HG03520 (cell line): ENCODE results near the gene ACTC1.
"Not testable (repeated sequence)": the region's sequence is repeated elsewhere in the genome, so short reads cannot be mapped to it uniquely, and the experiment has no call there.

Experiments
- ATAC-seq: cut with Tn5 transposase; IDR thresholded peaks from one replicate; pipeline ENCODE4 v1.9.1; 2021; ENCODE audit warnings: mild to moderate bottlenecking, moderate library complexity; ENCODE audit not compliant: unreplicated experiment

ACTC1 gene

DNA sequence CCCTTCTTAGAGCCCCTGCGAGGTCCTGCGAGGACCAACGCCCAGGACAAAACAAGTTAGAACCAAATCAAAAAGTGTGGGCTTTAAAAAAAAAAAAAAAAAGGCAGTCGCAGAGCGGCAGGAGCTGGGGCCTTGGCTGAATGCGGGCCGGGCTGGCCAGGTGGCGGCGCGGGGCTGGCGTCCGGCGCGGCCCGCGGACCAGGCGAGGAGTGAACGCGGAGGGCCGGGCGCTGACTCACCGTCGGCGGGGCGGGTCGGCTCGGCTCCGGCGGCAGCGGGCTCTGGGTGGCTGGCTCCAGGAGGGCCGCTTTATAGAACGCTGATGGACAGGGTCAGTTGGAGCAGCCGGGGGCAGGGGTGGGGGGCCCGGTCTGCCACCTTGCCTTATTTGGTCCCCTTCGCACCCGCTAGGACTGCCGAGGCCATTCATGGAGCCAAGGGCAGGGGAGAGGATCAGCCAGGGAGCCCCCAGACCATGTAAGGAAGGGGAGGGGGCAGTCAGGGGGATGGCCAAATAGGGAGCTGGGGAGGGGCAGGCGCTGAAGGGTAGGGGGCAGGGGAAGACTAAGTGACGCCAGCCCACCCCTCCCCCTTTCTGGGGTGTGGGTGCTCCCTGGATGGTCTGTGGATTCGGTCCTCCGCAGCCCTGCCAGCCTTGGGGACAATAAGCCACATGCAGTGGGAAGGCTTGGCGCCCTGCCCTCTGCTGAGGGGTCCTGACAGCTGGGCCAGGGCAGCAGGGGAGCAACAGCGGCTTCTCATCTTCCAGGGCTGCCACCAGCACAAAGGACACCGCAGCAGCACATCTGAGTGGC lies at the start of gene ACTC1:
Gene ACTC1 (minus strand): TSS at position 283 of the 815 bp plus-strand sequence. CDS start 741 bp downstream, outside the sequence.
- ATAC-seq, result no peak

DNA sequence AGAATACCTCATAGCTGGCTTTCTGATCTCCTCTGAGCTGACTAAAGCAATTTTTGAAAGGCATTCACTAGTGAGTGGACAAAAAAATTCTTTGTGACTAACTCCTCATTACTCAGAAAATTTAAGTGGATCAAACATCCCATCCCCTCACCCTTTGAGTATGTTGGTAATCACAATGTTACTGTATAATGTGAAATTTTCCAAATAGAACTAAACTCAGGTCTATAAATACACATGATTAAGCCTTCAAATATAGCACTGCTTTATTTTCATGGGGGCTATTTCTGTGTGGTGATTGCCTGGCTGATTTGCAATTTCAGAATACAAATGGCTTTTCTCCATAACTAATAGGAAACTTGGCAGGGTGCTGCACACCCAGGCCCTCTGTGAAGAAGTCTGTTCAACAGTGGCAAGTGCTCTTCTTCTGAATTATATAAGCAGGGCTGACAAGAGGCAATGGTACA lies 45.9 kb upstream of the ACTC1 start:
- ATAC-seq, result no peak

DNA sequence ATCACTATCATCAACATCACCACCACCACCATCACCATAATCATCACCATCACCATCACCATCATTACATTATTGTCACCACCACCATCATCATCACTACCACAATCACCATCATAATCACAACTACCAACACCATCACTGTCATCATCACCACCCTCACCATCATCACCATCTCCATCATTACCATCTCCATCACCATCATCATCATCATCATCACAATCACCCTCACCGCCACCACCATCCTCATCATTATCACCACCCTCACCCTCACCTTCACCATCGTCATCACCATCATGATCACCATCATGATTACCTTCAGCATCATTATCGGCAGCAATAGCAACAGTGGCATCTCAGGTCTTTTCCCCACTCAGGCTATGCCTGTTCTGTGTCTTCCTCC lies 42.9 kb upstream of the ACTC1 start:
- no peak for ATAC-seq

DNA sequence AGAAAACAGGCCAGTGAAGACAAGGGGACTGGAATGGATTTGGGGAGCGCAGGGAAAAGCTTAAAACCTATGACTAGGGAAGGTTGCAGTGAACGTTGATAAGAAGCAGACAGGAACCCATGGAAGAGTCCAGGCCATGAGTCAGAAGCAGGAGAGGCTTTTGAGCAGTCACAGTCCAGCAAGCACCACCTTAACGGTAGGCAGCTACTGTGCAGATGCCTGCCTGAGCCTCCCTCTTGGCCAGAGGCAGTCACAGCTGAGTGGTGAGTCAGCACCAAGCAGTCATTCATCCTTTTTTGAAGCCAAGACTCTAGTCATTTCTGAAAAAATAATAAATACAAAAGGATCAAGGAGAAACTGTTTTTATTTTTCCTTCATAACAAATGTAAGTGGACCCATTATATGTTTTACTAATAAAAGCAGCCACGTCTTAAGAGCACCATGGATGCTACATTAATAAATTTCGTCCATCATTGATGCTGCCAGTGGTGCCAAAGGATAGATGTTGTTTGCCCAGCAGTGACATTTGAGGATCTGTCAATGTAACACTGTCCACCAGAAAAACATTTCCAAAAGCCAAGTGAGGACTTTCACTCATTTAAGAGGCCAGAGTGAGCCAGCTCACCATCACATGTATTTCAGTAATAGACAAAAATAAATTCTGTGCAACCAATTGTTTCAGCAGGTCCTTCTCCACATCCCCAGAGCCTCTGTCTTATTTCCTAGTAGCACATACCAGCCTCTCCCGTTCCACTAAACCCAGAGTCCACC lies 42.1 kb upstream of the ACTC1 start:
- ATAC-seq, result no peak

DNA sequence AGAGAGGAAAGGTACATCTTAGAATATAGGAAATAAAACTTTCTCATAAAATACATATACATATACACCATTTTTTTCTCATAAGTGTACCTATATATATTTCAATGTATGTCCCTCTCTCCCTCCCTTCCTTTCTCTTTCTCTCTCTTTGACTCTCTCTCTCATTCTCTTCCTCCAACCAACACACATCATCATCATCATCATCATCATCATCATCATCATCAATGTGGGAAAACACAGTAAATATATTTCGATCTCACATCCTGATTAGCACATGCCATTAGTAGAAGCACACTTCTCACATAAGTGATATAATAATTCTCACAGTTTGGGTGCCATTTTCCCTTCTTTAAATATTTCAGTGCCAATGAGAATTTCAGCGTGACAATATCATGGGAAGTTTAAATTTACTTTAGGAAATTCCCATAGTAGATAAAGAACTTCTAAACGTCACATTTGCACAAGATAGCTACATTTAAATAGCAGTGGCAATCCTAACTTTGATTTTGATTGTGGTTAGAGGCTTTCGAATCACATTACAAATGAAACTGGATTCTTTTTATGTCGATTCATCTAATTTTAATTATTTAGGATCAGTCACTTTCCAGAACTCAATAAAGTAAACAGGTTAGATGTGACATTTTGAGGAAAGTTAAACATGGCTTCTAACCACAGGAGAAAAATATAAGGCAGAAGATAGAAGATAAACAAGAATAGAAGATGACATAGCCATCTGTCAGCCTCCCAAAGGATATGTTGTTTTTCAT lies 33.0 kb upstream of the ACTC1 start:
- ATAC-seq, result no peak

DNA sequence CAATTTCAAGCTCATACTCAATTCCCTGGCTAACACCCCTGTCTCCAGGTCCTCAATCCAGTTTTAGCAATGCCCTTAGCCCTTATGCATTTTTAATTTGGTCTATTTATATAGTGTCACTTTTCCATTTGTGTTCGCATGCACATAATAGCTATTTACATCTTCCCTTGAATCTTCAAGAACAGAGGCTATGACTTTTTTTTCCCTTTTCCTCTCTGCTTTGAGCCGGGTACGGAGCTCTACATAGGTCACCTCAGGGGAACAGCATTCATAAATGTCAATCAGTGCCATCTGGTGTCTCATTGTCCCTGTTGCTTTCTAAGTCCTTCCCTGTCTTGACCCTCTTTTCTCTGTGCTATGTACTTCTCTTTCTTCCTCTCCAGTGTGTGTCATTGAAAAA lies 26.5 kb upstream of the ACTC1 start:
- ATAC-seq, result no peak

DNA sequence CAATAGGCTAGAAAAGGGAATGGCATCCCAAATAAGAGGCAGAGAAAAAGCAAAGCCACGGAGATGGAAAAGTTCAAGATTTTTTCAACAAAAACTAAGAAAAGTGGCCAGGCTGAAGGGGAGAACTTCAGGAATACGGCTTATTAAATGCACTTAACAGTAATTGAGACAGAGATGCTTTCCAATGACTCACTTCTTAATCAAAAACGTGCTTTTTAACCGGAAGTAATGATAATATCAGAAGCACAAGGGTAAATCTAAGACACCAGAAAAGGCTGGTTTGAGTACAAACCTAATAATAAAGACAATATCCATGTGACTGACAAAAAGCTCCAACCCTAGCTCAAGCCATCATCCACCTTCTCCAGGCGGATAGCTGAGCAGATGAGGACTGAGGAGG lies 24.8 kb upstream of the ACTC1 start:
- ATAC-seq, result no peak

DNA sequence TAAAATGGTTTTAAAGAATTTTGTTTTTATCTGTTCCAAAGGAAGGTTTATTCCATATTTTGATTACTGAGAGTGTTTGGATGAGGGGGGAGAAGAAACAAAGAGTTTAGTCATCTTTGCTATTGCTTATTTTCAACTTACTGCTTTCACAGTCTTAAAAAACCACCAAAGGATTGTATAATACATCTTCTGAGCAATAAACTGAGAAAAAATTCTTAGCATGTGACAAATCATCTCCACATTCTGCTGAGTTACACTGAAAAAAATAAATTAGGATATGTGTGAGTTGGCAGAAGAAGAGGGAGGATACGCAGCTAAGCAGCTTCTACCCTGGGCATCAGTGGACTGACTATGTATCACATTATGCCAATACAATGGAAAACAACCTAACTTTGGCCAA lies 23.2 kb upstream of the ACTC1 start:
- ATAC-seq, result no peak

DNA sequence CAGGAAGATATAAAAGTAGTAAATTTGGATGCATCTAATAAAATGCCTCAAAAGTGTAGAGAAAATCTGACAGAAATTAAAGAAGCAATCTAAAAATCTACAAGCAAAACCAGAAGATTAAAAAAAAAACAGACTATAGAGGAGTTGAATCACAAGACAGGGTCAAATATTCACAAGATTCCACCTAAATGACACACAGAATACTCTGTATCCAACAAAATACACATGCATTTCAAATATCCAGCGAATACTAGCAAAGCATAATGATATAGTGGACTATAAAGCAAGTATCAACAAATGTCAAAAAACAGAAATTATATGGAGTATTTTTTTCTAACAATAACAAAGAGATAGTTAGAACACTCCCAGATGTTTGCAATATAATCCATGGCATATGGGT lies 20.5 kb upstream of the ACTC1 start:
- no peak for ATAC-seq

DNA sequence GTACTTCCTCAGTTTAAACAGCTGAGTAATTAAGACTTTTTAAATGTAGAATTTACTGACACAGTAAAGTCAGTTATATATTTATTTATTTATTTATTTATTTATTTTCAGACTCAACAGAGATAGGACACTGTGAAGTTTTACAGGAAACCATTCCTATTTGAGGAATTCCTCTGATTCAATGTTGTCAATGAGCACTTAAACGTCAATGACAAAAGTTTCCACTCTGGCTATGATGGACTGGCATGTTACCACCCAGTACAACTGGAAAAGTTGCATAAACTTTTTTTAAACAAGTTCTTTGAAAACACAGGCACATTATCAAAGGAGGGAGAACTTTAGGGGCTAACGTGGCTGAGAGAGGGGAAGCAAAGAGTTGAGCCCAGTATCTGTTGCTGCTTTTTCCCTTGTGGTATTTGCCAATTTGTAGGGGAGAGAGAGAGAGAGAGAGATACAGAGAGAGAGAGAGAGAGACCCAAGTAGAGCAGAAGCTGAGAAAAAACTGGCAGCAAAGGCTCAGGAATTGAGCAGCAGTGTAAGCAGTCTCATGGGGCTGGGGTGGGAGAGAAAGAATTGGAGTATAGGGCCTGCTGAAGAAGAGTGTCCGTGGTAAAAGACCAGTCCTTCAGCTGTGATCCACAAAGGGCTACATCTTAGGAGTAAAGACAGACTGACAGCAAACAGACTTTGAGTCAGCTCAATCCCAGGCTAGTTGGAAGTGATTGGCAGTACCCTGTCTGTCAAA lies 18.3 kb upstream of the ACTC1 start:
- ATAC-seq, result no peak

DNA sequence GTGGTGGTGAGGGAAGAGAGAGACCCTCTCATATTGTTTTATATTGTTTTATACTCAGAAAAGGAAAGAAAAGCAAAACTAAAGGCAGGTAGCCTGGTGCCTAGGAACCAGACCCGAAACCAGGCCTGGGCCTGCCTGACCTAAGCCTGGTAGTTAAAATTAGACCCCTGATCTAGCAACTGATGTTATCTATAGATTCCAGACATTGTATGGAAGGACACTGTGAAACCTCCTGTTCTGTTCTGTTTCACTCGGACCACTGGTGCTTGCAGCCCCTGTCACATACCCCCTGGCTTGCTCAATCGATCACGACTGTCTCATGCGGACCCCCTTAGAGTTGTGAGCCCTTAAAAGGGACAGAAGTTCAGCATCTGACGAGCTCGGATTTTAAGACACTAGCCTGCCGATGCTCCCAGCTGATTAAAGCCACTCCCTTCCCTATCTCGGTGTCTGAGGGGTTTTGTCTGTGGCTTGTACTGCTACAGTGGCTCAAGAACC lies 17.6 kb upstream of the ACTC1 start:
- ATAC-seq, result not testable (repeated sequence)

DNA sequence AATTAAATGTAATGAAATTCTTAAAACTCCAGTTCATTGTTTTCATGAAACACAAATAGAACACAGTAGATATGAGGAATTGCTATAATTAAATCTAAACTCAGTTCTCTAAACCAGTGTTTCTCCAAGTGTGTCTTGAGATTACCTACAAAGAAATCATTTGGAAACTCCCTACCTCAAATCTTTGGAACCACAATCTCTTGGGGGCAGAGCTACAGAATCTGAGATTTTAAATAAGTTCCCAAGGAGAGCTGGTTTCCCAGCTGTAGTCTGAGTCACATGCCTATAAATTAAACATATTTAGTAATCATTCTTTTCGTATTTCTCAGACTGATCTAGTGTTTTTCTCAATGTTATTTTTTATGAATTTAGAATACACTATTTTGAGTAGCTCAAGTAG lies 17.0 kb upstream of the ACTC1 start:
- ATAC-seq, result no peak

DNA sequence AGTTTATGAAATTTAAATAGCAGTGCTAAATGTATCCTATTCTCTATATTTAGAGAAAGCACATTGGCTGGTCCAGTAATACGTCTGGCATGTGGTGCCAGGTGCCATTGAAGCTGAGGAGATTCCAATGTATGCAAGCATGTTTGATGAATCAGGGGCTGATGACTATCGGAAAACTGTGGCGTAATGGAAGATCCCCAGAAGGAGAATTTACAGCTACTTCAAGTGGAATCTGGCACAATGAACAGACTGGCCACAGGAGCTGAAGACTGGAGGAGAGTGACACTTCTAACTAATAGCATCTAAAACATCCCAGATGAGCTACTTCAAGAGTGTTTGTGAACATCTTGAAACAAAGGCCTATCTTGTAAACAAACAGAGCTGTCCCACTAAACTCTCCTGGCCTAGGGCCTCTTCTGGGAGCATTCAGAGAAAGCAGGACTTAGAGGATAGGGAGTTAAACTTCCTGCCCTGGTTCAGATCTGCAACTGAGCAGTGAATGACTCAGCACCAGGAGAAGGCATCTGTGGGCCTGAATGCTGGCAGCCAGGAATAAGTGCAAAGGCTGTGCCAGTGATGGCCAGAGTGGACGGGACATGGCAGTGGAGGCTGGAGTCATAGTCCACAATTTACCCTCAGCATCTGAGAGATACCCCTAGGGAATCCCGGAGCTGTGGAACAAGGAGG lies 15.2 kb upstream of the ACTC1 start:
- no peak for ATAC-seq

DNA sequence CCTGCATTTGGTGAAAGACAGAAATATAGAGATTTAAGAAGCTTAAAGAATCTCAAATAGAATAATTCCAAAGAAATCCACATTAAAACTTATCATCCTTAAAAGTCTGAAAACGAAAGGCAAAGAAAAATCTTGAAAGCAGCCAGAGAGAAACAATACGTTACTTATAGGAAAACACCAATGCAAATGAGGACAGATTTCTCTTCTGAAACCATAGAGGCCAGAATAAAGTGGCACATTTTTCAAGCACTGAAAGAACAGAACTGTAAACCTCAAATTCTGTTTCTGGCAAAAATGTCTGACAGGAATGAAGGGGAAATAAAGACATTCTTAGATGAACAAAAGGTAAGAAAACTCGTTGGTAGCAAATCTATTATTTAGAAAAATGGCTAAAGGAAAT lies 13.8 kb upstream of the ACTC1 start:
- ATAC-seq, result no peak

DNA sequence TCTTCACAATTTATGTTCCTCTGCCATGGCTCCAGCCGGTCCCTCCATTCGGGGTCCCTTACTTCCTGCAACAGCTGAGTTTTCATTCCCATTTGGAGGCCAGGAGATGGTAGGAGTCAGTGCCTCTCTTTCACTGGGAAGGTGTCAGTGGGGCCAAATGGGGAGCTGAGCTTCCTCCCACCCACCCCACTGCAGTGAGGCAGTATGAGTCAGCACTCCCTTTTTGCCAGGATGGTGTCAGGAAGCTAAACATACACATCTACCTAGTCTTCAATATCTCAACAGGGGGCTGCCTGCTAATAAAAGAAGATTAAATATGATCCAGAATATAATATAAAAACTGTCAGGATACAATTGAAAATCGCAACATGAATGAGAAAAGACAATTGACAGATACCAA lies 12.7 kb upstream of the ACTC1 start:
- no peak for ATAC-seq

DNA sequence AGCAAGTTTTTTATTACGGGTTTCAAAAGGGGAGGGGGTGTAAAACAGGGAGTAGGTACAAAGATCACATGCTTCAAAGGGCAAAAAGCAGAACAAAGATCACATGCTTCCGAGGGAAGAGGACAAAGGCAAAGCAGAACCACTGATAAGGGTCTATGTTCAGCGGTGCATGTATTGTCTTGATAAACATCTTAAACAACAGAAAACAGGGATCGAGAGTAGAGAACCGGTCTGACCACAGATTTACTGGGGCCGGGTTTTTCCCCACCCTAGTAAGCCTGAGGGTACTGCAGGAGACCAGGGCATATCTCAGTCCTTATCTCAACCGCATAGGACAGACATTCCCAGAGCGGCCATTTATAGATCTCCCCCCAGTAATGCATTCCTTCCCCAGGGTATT lies 11.9 kb upstream of the ACTC1 start:
- ATAC-seq, result not testable (repeated sequence)

DNA sequence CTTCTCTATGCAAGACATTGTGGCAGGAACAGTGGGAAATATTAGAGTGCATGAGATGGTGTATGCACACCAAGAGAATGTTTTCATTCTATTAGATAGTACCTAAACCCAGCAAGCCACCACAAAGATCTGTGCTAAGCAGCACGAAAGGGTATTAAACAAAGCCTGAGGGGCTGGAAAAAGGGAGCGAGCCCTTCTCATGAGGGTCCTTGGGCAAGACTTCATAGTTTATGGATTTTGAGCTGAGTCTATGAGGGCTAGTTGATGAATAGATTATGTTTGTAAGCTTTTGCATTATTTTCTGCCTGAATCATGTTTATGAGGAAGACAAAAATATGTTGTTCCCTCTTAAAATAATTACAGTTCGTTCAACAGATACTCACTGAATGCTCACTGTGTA lies 9.4 kb upstream of the ACTC1 start:
- ATAC-seq, result no peak

DNA sequence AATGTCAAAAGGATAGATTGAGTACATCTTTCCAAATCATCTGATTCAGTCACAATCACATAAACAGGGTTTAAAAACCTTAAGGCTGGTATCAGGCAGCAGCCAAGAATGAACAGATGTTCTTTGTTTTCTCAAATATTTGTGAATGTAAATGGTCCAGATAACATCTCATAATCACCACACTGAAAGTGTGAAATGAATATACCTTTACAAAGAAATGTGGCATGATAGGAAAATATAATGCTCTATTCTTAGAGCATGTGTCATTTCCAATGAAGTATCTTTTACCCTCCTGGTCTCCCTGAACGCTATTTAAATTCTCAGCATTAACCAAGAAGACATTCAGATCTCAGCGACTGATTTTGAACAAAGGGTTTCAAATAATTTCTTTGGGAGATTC lies 8.8 kb upstream of the ACTC1 start:
- no peak for ATAC-seq

DNA sequence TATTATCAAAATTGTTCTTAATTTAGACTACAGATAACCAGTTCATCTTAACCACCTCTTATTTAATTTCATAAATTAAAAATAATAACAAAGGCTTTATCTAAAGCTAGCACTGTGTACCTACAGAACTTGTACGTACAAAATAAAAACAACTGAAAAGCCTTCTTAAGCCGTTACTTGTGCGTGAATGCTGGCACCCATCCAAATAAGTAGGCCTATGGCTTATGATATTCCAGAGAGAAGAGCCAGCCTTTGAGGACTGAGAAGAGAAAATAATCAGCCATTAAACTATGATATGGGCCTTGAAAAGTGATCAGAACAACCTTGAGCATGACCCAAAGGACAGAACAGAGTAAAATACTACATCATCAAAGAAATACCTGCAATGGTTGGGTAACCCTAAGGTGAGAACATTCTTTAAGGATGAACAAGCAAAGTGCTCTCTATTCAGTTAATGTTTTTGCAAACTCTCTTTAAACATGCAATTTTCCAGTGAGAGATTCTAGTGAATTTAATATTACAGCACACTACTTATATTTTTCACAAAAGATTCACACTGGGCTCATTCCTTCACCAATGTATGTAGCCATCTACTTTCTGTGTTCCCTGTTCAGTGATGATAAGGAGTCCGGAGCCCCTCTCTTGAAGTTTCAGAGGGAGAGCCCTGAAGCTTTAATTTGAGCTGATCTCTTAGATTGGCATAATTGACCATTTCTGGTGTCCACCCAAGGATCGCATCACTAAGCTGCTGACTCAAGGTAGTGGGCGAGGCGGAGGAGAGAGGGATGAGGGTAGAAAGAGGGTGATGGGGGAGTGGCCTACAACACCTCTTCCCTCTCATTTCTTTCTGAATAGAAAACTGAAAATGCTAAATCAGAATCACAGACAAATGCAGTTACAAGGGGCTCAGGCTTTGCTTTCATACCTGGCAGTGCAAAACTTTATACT lies 7.7 kb upstream of the ACTC1 start:
- no peak for ATAC-seq
